Islet of Langerhans (tissue), 1 donor: ENCODE results near the gene CTNNB1.
"Not testable (repeated sequence)": the region's sequence is repeated elsewhere in the genome, so short reads cannot be mapped to it uniquely, and the experiment has no call there.

ENCODE experiments used
- FAIRE-seq: peaks from one replicate; lab custom pipeline; 2011; peaks lifted over from hg19 to GRCh38; lab: Jason Lieb, UNC

CTNNB1 gene

GRCh38 chr3:41259449-41260062 lies 60.3 kb downstream of the CTNNB1 start:
- no peak for FAIRE-seq

GRCh38 chr3:41260063-41260450 lies 60.8 kb downstream of the CTNNB1 start:
- no peak for FAIRE-seq

DNA sequence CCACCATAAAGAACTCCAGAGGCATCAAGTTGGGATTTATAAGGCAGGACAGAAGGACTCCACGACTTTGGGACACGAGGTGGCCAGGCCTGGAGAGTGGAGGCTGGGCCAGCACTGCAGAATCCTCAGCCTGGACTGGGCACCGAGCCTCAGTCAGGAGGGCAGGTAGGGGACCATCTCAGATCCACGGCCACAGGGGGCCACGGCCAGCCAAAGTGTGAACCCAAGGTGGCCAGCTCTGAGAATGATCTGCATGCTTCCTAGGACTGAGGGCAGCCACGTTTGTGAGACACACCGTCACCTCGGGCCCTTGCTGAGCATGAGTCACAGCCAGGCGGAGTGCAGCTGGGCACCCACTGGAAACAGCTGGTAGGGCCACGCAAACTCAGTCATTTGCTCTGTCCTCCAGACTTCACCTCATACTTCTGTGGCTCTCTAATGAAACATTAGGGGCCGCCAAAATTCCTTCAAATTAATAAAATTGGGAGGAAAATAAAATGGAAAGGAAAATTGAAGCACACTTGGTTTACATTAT lies 65.8 kb downstream of the CTNNB1 start:
- no peak for FAIRE-seq

DNA sequence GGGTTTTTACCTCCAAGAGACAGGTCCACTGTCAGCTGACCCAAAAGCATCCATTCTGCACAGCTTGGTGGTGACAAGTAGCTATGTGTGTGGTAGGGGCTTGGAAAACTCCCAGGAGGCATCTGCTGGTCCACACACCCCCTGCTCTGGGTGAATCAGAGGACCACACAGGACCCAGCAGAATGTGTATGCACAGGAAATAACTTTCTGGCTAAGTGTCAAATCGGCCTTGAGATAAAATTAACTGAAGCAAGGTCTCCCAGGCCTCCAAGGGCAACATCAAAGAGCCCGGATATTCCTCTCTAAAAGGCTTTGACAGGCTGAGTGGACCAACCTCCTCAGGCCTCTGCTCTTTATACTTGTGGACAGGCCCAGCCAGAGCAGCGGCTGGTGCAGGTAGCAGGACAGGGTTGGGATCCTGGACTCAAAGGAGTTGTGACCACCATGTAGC lies 66.5 kb downstream of the CTNNB1 start:
- no peak for FAIRE-seq

GRCh38 chr3:41267975-41268640 lies 68.8 kb downstream of the CTNNB1 start:
- FAIRE-seq, result no peak

DNA sequence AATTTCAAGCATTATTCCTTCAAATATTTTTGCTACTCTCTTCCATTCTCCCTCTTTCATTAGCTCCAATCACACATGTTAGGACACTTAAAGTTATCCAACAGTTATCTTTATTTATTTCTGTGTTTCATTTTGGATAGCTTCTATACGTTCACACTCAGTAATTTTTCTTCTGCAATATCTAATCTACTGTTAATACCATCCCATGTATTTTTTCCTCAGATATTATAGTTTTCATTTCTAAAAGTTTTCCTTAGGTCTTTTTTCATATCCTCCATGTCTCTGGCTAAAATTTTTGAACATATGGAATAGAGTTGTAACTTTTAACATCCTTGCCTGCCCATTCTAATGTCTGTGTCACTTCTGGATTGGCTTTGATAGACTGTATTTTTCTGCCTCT lies 73.4 kb downstream of the CTNNB1 start:
- FAIRE-seq, result no peak

DNA sequence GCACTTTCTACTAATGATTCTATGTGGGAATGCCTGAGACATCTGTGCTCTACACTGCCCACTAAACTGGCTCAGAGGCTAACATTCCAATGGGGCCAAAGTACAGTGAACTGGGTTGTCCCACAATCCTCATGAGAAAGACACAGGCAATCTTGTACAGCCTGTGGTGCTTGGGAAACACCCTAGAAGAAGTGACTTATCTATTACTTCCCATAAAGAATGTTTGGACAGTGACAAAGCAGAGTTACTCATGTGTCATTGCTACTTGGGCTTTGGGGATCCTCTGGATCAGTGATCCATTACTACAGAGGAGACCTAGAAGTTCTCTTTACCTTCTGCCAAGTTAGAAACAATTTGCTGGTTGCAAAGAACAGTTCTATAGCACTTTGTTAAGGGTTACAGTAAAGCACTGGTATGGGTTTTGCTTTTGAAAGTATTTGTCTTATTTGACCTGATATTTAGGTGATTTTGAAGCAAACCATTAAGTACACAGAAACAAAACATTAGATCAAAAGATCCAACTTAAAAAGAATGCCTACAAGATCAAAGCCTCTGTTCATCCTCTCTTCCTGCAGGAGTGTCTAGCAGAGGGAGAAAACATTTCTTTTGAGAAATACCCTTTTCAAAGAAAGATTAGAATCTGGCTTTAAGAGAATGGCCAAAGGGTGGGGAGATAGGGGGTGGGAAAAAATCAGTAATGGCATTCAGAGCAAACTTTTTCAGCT lies 75.8 kb downstream of the CTNNB1 start:
- no peak for FAIRE-seq

DNA sequence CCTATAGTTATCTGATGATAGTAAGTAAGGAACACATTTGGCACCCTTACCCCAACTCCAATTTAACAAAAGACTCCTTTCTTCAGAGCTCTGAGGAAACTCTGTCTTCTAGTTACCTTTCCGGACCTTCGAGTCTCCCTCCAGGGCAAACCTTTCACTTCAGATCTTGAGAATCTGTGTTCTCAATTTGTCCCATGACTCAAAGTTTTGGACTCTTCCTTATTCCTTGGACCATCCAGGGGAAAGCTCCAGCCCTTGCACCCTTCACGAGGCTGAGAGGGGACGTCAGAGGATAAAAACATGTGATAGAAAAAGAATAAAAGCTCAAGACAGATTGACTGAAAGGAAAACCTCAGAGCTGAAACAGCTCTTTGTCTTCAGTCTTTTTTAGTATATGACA lies 76.9 kb downstream of the CTNNB1 start:
- no peak for FAIRE-seq

GRCh38 chr3:41277790-41278465 lies 78.6 kb downstream of the CTNNB1 start:
- FAIRE-seq, result no peak

DNA sequence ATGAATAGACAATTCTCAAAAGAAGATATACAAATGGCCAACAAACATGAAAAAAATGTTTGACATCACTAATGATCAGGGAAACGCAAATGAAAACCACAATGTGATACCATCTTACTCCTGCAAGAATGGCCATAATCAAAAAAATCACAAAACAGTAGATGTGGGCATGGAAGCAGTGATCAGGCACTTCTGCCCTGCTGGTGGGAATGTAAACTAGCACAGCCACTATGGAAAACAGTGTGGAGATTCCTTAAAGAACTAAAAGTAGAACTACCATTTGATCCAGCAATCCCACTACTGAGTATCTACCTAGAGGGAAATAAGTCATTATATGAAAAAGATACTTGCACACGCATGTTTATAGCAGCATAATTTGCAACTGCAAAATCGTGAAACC lies 85.6 kb downstream of the CTNNB1 start:
- FAIRE-seq, result not testable (repeated sequence)

DNA sequence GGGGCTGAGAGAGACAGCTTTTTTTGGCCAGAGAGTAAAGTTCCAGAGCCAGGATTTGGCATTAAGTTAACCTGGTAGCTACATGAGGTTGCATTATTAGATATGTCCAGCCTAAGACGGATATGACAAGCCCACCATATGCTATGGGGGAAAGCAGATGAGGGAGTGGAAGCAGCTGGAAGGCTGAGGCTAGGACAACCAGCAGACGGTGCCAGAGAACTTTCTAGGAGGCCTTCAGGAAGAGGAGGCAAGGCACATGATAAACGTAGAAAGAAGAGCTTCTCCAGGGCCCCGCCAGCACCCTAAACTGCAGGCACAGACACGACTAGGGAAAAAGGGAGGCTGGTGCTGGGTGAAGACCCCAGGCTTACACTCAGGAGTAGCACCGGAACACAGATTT lies 87.0 kb downstream of the CTNNB1 start:
- FAIRE-seq, result no peak

DNA sequence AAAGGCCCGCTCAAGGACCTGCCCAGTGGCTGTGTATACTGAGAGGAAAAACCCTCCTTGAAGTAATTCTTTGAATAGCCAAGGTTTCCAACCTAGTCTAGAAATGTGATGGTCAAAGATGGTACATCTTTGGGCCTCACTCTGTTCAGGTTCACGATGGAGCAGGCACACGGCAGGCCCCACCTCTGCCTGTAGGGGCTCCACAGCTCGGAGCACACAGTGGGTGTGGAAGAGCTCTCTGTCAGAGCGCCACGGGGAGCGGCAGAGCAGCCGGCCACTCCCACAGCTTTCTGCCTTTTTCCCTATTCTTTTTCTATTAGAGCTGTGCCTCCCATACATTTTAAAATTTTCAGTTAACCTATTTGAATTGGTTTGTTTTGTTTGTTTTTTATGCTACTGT lies 89.5 kb downstream of the CTNNB1 start:
- no peak for FAIRE-seq
